Keratinocyte (primary cell): ENCODE results near the gene MCF2L2. TPM values are rescaled to one million over a fixed set of nuclear protein-coding genes. Genes with fewer than 3 reads are reported as not detected.

ENCODE experiments used
- DNase-seq: peaks from one replicate; pipeline ENCODE4 v3.0.0-alpha.2; 2011; ENCODE audit warnings: low read depth, missing footprints, low spot score
- FAIRE-seq: peaks from 2 replicates; lab custom pipeline; 2011; peaks lifted over from hg19 to GRCh38; lab: Jason Lieb, UNC
- H2AFZ ChIP-seq: 2 replicates; pipeline ENCODE4 v1.6.0; 2012; ENCODE audit warnings: low read length, control low read depth, inconsistent platforms; ENCODE audit not compliant: control insufficient read depth
- H3K27ac ChIP-seq: 2 replicates; pipeline ENCODE4 v1.5.1; 2011; ENCODE audit warnings: low read length; ENCODE audit not compliant: control insufficient read depth, insufficient read depth
- H3K27me3 ChIP-seq: 3 replicates; pipeline ENCODE4 v1.6.0; 2011; ENCODE audit warnings: low read length; ENCODE audit not compliant: control insufficient read depth, insufficient read depth; ENCODE audit errors: extremely low read depth
- H3K36me3 ChIP-seq, 2 experiments: 2 replicates in 1 of 2; 3 replicates in 1 of 2; pipeline ENCODE4 v1.5.1; 2011; ENCODE audit warnings: low read length in 2 of 2, mild to moderate bottlenecking in 1 of 2; ENCODE audit not compliant: control insufficient read depth in 2 of 2, insufficient read depth in 2 of 2; ENCODE audit errors: extremely low read depth in 1 of 2
- H3K4me1 ChIP-seq: 3 replicates; pipeline ENCODE4 v1.5.1; 2011; ENCODE audit warnings: low read length; ENCODE audit not compliant: control insufficient read depth, insufficient read depth; ENCODE audit errors: extremely low read depth
- H3K4me2 ChIP-seq: 3 replicates; pipeline ENCODE4 v1.6.0; 2011; ENCODE audit warnings: low read depth, low read length; ENCODE audit not compliant: control insufficient read depth, insufficient read depth; ENCODE audit errors: extremely low read depth
- H3K4me3 ChIP-seq, 3 experiments: fragments of 200-600 bp in 1 of 3; sonication (generic) in 1 of 3; 2 replicates in 2 of 3; 3 replicates in 1 of 3; pipeline ENCODE4 v1.5.1; 2011 to 2016; ENCODE audit warnings: low read length in 3 of 3, mild to moderate bottlenecking in 3 of 3, control low read depth in 2 of 3, inconsistent platforms in 1 of 3, low read depth in 1 of 3, mixed read lengths in 1 of 3, mixed run types in 1 of 3, moderate library complexity in 1 of 3; ENCODE audit not compliant: control insufficient read depth in 2 of 3, insufficient read depth in 2 of 3; ENCODE audit errors: extremely low read depth in 1 of 3
- H3K79me2 ChIP-seq: 2 replicates; pipeline ENCODE4 v1.6.0; 2012; ENCODE audit warnings: low read length; ENCODE audit not compliant: control insufficient read depth, insufficient read depth
- H3K9ac ChIP-seq: 3 replicates; pipeline ENCODE4 v1.6.0; 2011; ENCODE audit warnings: low read length; ENCODE audit not compliant: control insufficient read depth, insufficient read depth; ENCODE audit errors: extremely low read depth
- H3K9me1 ChIP-seq: 3 replicates; pipeline ENCODE4 v1.6.0; 2011; ENCODE audit warnings: low read length; ENCODE audit not compliant: control insufficient read depth, insufficient read depth; ENCODE audit errors: extremely low read depth
- H3K9me3 ChIP-seq: 2 replicates; pipeline ENCODE4 v1.5.1; 2012; ENCODE audit warnings: low read depth, low read length; ENCODE audit not compliant: control insufficient read depth
- H4K20me1 ChIP-seq: 3 replicates; pipeline ENCODE4 v1.6.0; 2011; ENCODE audit warnings: low read length; ENCODE audit not compliant: control insufficient read depth, insufficient read depth; ENCODE audit errors: extremely low read depth
- CTCF ChIP-seq, 3 experiments: IDR thresholded peaks in 1 of 3; conservative IDR thresholded peaks in 1 of 3; optimal IDR thresholded peaks in 1 of 3; 2 replicates in 2 of 3; 3 replicates in 1 of 3; pipeline versions ENCODE3 to v1.5.1; 2011; ENCODE audit warnings: low read length in 3 of 3, mild to moderate bottlenecking in 3 of 3, moderate library complexity in 2 of 3, control low read depth in 1 of 3, inconsistent platforms in 1 of 3; ENCODE audit not compliant: insufficient read depth in 2 of 3; ENCODE audit errors: extremely low read depth in 1 of 3
- EZH2 ChIP-seq: IDR thresholded peaks from one replicate; pipeline ENCODE4 v1.6.1; 2012; ENCODE audit warnings: inconsistent platforms, mild to moderate bottlenecking, low read length, moderate library complexity
- dilution Hi-C: fragments of 300-500 bp; cut with MboI; formaldehyde crosslinking; loops from one replicate; pipeline ENCODE4 v1.7.0; 2020; ENCODE audit warnings: low sequenced_read_pairs; ENCODE audit not compliant: extremely low pct_ligation_motif_present
- polyA plus RNA-seq, 5 experiments: library from polyadenylated mRNA; depleted of rRNA in 3 of 5; stranded (reverse) in 3 of 5; stranded (forward) in 1 of 5; unstranded in 1 of 5; fragments of >200 nt; gene quantifications; 1 replicate in 1 of 5; 2 replicates in 3 of 5; 3 replicates in 1 of 5; pipeline versions ENCODE4 v1.2.1 to v1.2.3, GENCODE V29; 2011 to 2012; ENCODE audit warnings: missing spikeins in 2 of 5, low read depth in 1 of 5, low replicate concordance in 1 of 5

The MCF2L2 gene
- polyA plus RNA-seq, 1 donor (not counting 4 experiments of a cell fraction or from before 2014, with no cell fraction given) = 0.26 TPM

- Histone ChIP-seq H3K4me3 (no peak overlapping the region), H3K4me2 (no peak overlapping the region), H3K27me3 (peaks cover 3% of the 10 kb centered on the region), H3K36me3 (no peaks in the 10 kb centered on the region), H3K27ac (no peak overlapping the region), H3K9me3 (no peaks in the 10 kb centered on the region), H2AFZ (no peak overlapping the region), H3K9ac (no peak overlapping the region), H3K4me1 (no peaks in the 10 kb centered on the region), H3K9me1 (no peaks in the 10 kb centered on the region), H4K20me1 (no peaks in the 10 kb centered on the region), H3K79me2 (no peaks in the 10 kb centered on the region)
- dilution Hi-C loops = no loop called here
- DNase-seq (no peak), FAIRE-seq (no peak)
- no peak for TF ChIP-seq CTCF (optimal IDR thresholded peaks at IDR 0.05 in 1 of 3, IDR thresholded peaks at IDR 0.05 in 1 of 3, conservative IDR thresholded peaks at IDR 0.05 in 1 of 3; ENCODE audit: extremely low read depth in 1 of 3, insufficient read depth in 2 of 3, low read length in 3 of 3)
- TF ChIP-seq EZH2 = no peak
Measured at GRCh38 chr3:183401678-183402077, 26.7 kb downstream of the MCF2L2 start.

GRCh38 chr3:183400352-183400751 lies 28.1 kb downstream of the MCF2L2 start:
- H3K27ac ChIP-seq = no peak overlapping the region
- H3K9me3 ChIP-seq = no peaks in the 10 kb centered on the region
- H4K20me1 ChIP-seq = no peaks in the 10 kb centered on the region
- TF ChIP-seq EZH2 (no peak), CTCF (optimal IDR thresholded peaks at IDR 0.05 in 1 of 3, IDR thresholded peaks at IDR 0.05 in 1 of 3, conservative IDR thresholded peaks at IDR 0.05 in 1 of 3; ENCODE audit: extremely low read depth in 1 of 3, insufficient read depth in 2 of 3, low read length in 3 of 3) (no peak)
- H3K4me3 ChIP-seq = no peak overlapping the region
- no peak overlapping the region for H3K9ac ChIP-seq
- H3K79me2 ChIP-seq = no peaks in the 10 kb centered on the region
- FAIRE-seq = no peak
- no peak overlapping the region for H3K4me2 ChIP-seq
- no peak for DNase-seq
- dilution Hi-C loops = no loop called here
- H3K36me3 ChIP-seq = no peaks in the 10 kb centered on the region
- H3K4me1 ChIP-seq = no peaks in the 10 kb centered on the region
- no peak overlapping the region for H2AFZ ChIP-seq
- peaks cover 3% of the 10 kb centered on the region for H3K27me3 ChIP-seq
- no peaks in the 10 kb centered on the region for H3K9me1 ChIP-seq
